SH-SY5Y (cell line): ENCODE results near the gene SUCO.

Source experiments
- GATA2 ChIP-seq: IDR thresholded peaks from 2 replicates; pipeline ENCODE4 v1.6.1; 2011; ENCODE audit warnings: mild to moderate bottlenecking, low read depth, low read length
- GATA3 ChIP-seq: IDR thresholded peaks from 2 replicates; pipeline ENCODE4 v1.6.1; 2011; ENCODE audit warnings: low read depth, mild to moderate bottlenecking, low read length, moderate library complexity

- TF ChIP-seq GATA3, result no peak
- TF ChIP-seq GATA2, result no peak
These were observed 104.6 kb downstream of the SUCO start for GRCh38 chr1:172637522-172637921.
